Upper lobe of left lung (tissue), 4 donors: ENCODE measurements around the gene DLX4.

Experiments
- CTCF ChIP-seq, 6 experiments: fragments of 450-650 bp in 4 of 6; fragments of 200-600 bp in 2 of 6; sonication (generic) in 2 of 6; IDR thresholded peaks; one replicate each; pipeline ENCODE4 v1.5.1; 2016 to 2019; ENCODE audit warnings: antibody characterized with exemption in 6 of 6
- EP300 ChIP-seq, 4 donors: sonication (generic); formaldehyde crosslinking; IDR thresholded peaks; one replicate each; pipeline ENCODE4 v1.5.1; 2017; ENCODE audit warnings: antibody characterized with exemption in 4 of 4, control low read depth in 2 of 4
- POLR2A ChIP-seq, 4 donors: fragments of 450-650 bp; IDR thresholded peaks; one replicate each; pipeline ENCODE4 v1.5.1; 2016 to 2017; ENCODE audit warnings: antibody characterized with exemption in 4 of 4, mild to moderate bottlenecking in 2 of 4
- POLR2AphosphoS5 ChIP-seq, 2 donors: sonication (generic); formaldehyde crosslinking; IDR thresholded peaks; one replicate each; pipeline ENCODE4 v1.5.1; 2017; ENCODE audit warnings: antibody characterized with exemption in 2 of 2

- TF ChIP-seq POLR2AphosphoS5 (IDR thresholded peaks at IDR 0.05), result no peak
- no peak for TF ChIP-seq POLR2A (IDR thresholded peaks at IDR 0.05)
- TF ChIP-seq CTCF (IDR thresholded peaks at IDR 0.05), result no peak
- TF ChIP-seq EP300 (IDR thresholded peaks at IDR 0.05), result no peak
Measured at GRCh38 chr17:49970498-49970897, 1.5 kb downstream of the DLX4 start.
